ENCODE data around the gene IFITM1.
"Not testable (repeated sequence)": the region's sequence is repeated elsewhere in the genome, so short reads cannot be mapped to it uniquely, and the experiment has no call there.

The IFITM1 gene

GRCh38 chr11:313304-313786 is 495 bp upstream of the IFITM1 start:
- Histone ChIP-seq H3K4me1 (ENCODE audit: control insufficient read depth in 2 of 2, insufficient read depth in 2 of 2, low read length in 2 of 2) (peaks cover 22 to 48% of the 10 kb centered on the region in 2 donors), H3K9ac (ENCODE audit: low read depth in 1 of 2, low read length in 2 of 2) (peak overlapping the region; percentile 76 to 89)

GRCh38 chr11:314554-314875 is 675 bp downstream of the IFITM1 start:
- not testable (repeated sequence) for H3K36me3 ChIP-seq (ENCODE audit: control insufficient read depth in 2 of 2, insufficient read depth in 2 of 2, low read length in 2 of 2); H3K27me3 ChIP-seq (ENCODE audit: control insufficient read depth in 2 of 2, insufficient read depth in 2 of 2, low read length in 2 of 2); H3K9me3 ChIP-seq (ENCODE audit: control insufficient read depth in 2 of 2, low read length in 2 of 2)
- peak overlapping the region; percentile 69 to 82 for H3K4me3 ChIP-seq (ENCODE audit: low read length in 2 of 2)
- peaks cover 22 to 42% of the 10 kb centered on the region in 2 donors for H3K4me1 ChIP-seq (ENCODE audit: control insufficient read depth in 2 of 2, insufficient read depth in 2 of 2, low read length in 2 of 2)
- H3K27ac ChIP-seq (ENCODE audit: low read depth in 2 of 2, low read length in 2 of 2), result peak overlapping the region; percentile 81 to 84
- peak overlapping the region; percentile 76 to 89 for H3K9ac ChIP-seq (ENCODE audit: low read depth in 1 of 2, low read length in 2 of 2)

More at GRCh38 chr11:313304-313786, 495 bp upstream of the IFITM1 start:
- H3K9me3 ChIP-seq (ENCODE audit: control insufficient read depth in 2 of 2, low read length in 2 of 2), result no peaks in the 10 kb centered on the region
- H3K36me3 ChIP-seq (ENCODE audit: control insufficient read depth in 2 of 2, insufficient read depth in 2 of 2, low read length in 2 of 2), result peaks cover 0 to 2% of the 10 kb centered on the region in 2 donors
- H3K27ac ChIP-seq (ENCODE audit: low read depth in 2 of 2, low read length in 2 of 2), result peak overlapping the region; percentile 81 to 84
- H3K27me3 ChIP-seq (ENCODE audit: control insufficient read depth in 2 of 2, insufficient read depth in 2 of 2, low read length in 2 of 2), result no peaks in the 10 kb centered on the region
- peak overlapping the region; percentile 69 to 82 for H3K4me3 ChIP-seq (ENCODE audit: low read length in 2 of 2)

GRCh38 chr11:315051-315481 is 1.2 kb downstream of the IFITM1 start:
- Histone ChIP-seq H3K27ac (ENCODE audit: low read depth in 2 of 2, low read length in 2 of 2) (peak overlapping the region; percentile 44 to 81), H3K4me1 (ENCODE audit: control insufficient read depth in 2 of 2, insufficient read depth in 2 of 2, low read length in 2 of 2) (peaks cover 19 to 37% of the 10 kb centered on the region in 2 donors), H3K9ac (ENCODE audit: low read depth in 1 of 2, low read length in 2 of 2) (peak overlapping the region; percentile 52 to 76), H3K36me3 (ENCODE audit: control insufficient read depth in 2 of 2, insufficient read depth in 2 of 2, low read length in 2 of 2) (peaks cover 0 to 2% of the 10 kb centered on the region in 2 donors), H3K9me3 (ENCODE audit: control insufficient read depth in 2 of 2, low read length in 2 of 2) (no peaks in the 10 kb centered on the region), H3K27me3 (ENCODE audit: control insufficient read depth in 2 of 2, insufficient read depth in 2 of 2, low read length in 2 of 2) (no peaks in the 10 kb centered on the region), H3K4me3 (ENCODE audit: low read length in 2 of 2) (peak overlapping the region; percentile 69 to 82)

- H3K9ac ChIP-seq (ENCODE audit: low read depth in 1 of 2, low read length in 2 of 2), result peak overlapping the region; percentile 41 to 76
- peak overlapping the region; percentile 69 to 82 for H3K4me3 ChIP-seq (ENCODE audit: low read length in 2 of 2)
- no peaks in the 10 kb centered on the region for H3K9me3 ChIP-seq (ENCODE audit: control insufficient read depth in 2 of 2, low read length in 2 of 2)
- peaks cover 19 to 41% of the 10 kb centered on the region in 2 donors for H3K4me1 ChIP-seq (ENCODE audit: control insufficient read depth in 2 of 2, insufficient read depth in 2 of 2, low read length in 2 of 2)
- peaks cover 0 to 2% of the 10 kb centered on the region in 2 donors for H3K36me3 ChIP-seq (ENCODE audit: control insufficient read depth in 2 of 2, insufficient read depth in 2 of 2, low read length in 2 of 2)
- H3K27ac ChIP-seq (ENCODE audit: low read depth in 2 of 2, low read length in 2 of 2), result peak overlapping the region; percentile 44 to 81
- no peaks in the 10 kb centered on the region for H3K27me3 ChIP-seq (ENCODE audit: control insufficient read depth in 2 of 2, insufficient read depth in 2 of 2, low read length in 2 of 2)
These were observed 1.7 kb downstream of the IFITM1 start for GRCh38 chr11:315516-315994.

- no peaks in the 10 kb centered on the region for H3K27me3 ChIP-seq (ENCODE audit: control insufficient read depth in 2 of 2, insufficient read depth in 2 of 2, low read length in 2 of 2)
These were observed 2.3 kb downstream of the IFITM1 start for GRCh38 chr11:316031-316701.

GRCh38 chr11:316891-317301 is 3.1 kb downstream of the IFITM1 start:
- no peak overlapping the region for H3K9ac ChIP-seq (ENCODE audit: low read depth in 1 of 2, low read length in 2 of 2)
- H3K4me3 ChIP-seq (ENCODE audit: low read length in 2 of 2), result peak overlapping the region in 1 of 2 donors; percentile 82
- H3K4me1 ChIP-seq (ENCODE audit: control insufficient read depth in 2 of 2, insufficient read depth in 2 of 2, low read length in 2 of 2), result peaks cover 19 to 39% of the 10 kb centered on the region in 2 donors
- peak overlapping the region in 1 of 2 donors; percentile 81 for H3K27ac ChIP-seq (ENCODE audit: low read depth in 2 of 2, low read length in 2 of 2)
- H3K9me3 ChIP-seq (ENCODE audit: control insufficient read depth in 2 of 2, low read length in 2 of 2), result no peaks in the 10 kb centered on the region
- no peaks in the 10 kb centered on the region for H3K27me3 ChIP-seq (ENCODE audit: control insufficient read depth in 2 of 2, insufficient read depth in 2 of 2, low read length in 2 of 2)
- peaks cover 0 to 2% of the 10 kb centered on the region in 2 donors for H3K36me3 ChIP-seq (ENCODE audit: control insufficient read depth in 2 of 2, insufficient read depth in 2 of 2, low read length in 2 of 2)

More at GRCh38 chr11:316031-316701, 2.3 kb downstream of the IFITM1 start:
- Histone ChIP-seq H3K4me3 (ENCODE audit: low read length in 2 of 2) (peak overlapping the region; percentile 69 to 82), H3K27ac (ENCODE audit: low read depth in 2 of 2, low read length in 2 of 2) (peak overlapping the region; percentile 44 to 81), H3K9me3 (ENCODE audit: control insufficient read depth in 2 of 2, low read length in 2 of 2) (no peaks in the 10 kb centered on the region), H3K9ac (ENCODE audit: low read depth in 1 of 2, low read length in 2 of 2) (peak overlapping the region; percentile 24 to 76), H3K4me1 (ENCODE audit: control insufficient read depth in 2 of 2, insufficient read depth in 2 of 2, low read length in 2 of 2) (peaks cover 20 to 43% of the 10 kb centered on the region in 2 donors), H3K36me3 (ENCODE audit: control insufficient read depth in 2 of 2, insufficient read depth in 2 of 2, low read length in 2 of 2) (peaks cover 0 to 2% of the 10 kb centered on the region in 2 donors)

- Histone ChIP-seq H3K27ac (ENCODE audit: low read depth in 2 of 2, low read length in 2 of 2) (peak overlapping the region; percentile 28 to 81), H3K4me1 (ENCODE audit: control insufficient read depth in 2 of 2, insufficient read depth in 2 of 2, low read length in 2 of 2) (peaks cover 14 to 36% of the 10 kb centered on the region in 2 donors), H3K4me3 (ENCODE audit: low read length in 2 of 2) (peak overlapping the region in 1 of 2 donors; percentile 38)
- H3K27me3 ChIP-seq (ENCODE audit: control insufficient read depth in 2 of 2, insufficient read depth in 2 of 2, low read length in 2 of 2); H3K9me3 ChIP-seq (ENCODE audit: control insufficient read depth in 2 of 2, low read length in 2 of 2); H3K36me3 ChIP-seq (ENCODE audit: control insufficient read depth in 2 of 2, insufficient read depth in 2 of 2, low read length in 2 of 2); H3K9ac ChIP-seq (ENCODE audit: low read depth in 1 of 2, low read length in 2 of 2): not testable (repeated sequence)
These were observed 4.0 kb downstream of the IFITM1 start for GRCh38 chr11:317668-318404.

- Histone ChIP-seq H3K4me1 (ENCODE audit: control insufficient read depth in 2 of 2, insufficient read depth in 2 of 2, low read length in 2 of 2) (peaks cover 7 to 29% of the 10 kb centered on the region in 2 donors), H3K27ac (ENCODE audit: low read depth in 2 of 2, low read length in 2 of 2) (peak overlapping the region; percentile 63 to 90), H3K9ac (ENCODE audit: low read depth in 1 of 2, low read length in 2 of 2) (peak overlapping the region in 1 of 2 donors; percentile 89), H3K4me3 (ENCODE audit: low read length in 2 of 2) (peak overlapping the region; percentile 48 to 50)
- H3K9me3 ChIP-seq (ENCODE audit: control insufficient read depth in 2 of 2, low read length in 2 of 2); H3K36me3 ChIP-seq (ENCODE audit: control insufficient read depth in 2 of 2, insufficient read depth in 2 of 2, low read length in 2 of 2); H3K27me3 ChIP-seq (ENCODE audit: control insufficient read depth in 2 of 2, insufficient read depth in 2 of 2, low read length in 2 of 2): not testable (repeated sequence)
These were observed 4.7 kb downstream of the IFITM1 start for GRCh38 chr11:318405-319120.

GRCh38 chr11:319121-319887 is 5.5 kb downstream of the IFITM1 start:
- H3K9ac ChIP-seq (ENCODE audit: low read depth in 1 of 2, low read length in 2 of 2), result peak overlapping the region; percentile 74 to 89
- H3K4me3 ChIP-seq (ENCODE audit: low read length in 2 of 2), result peak overlapping the region; percentile 59 to 78
- peak overlapping the region; percentile 87 to 90 for H3K27ac ChIP-seq (ENCODE audit: low read depth in 2 of 2, low read length in 2 of 2)
- not testable (repeated sequence) for H3K27me3 ChIP-seq (ENCODE audit: control insufficient read depth in 2 of 2, insufficient read depth in 2 of 2, low read length in 2 of 2); H3K9me3 ChIP-seq (ENCODE audit: control insufficient read depth in 2 of 2, low read length in 2 of 2); H3K36me3 ChIP-seq (ENCODE audit: control insufficient read depth in 2 of 2, insufficient read depth in 2 of 2, low read length in 2 of 2)
- peaks cover 5 to 22% of the 10 kb centered on the region in 2 donors for H3K4me1 ChIP-seq (ENCODE audit: control insufficient read depth in 2 of 2, insufficient read depth in 2 of 2, low read length in 2 of 2)
